Adrenal gland (tissue), 12 donors: Measurements from ENCODE around the gene WHRN. TPM values are rescaled to one million over a fixed set of nuclear protein-coding genes. Genes with fewer than 3 reads are reported as not detected.

Experiments
- DNase-seq, 7 donors: peaks; one replicate each; pipeline ENCODE4 v3.0.0-alpha.2; 2019 to 2020
- H3K27ac ChIP-seq, 5 donors: fragments of 200-600 bp; sonication (generic) in 4 of 5; 1 replicate in 3 of 5; 2 replicates in 2 of 5; pipeline versions ENCODE4 v1.5.1 to v1.8.0; 2016 to 2020; ENCODE audit warnings: mild to moderate bottlenecking in 1 of 5
- H3K27me3 ChIP-seq: fragments of 200-600 bp; 2 replicates; pipeline ENCODE4 v1.8.0; 2021
- H3K36me3 ChIP-seq, 2 donors: fragments of 200-600 bp; replicated peaks in 1 of 2; 1 replicate in 1 of 2; 2 replicates in 1 of 2; pipeline versions ENCODE4 v1.5.1 to v1.8.0; 2018 to 2022
- H3K4me1 ChIP-seq, 2 donors: fragments of 200-600 bp; replicated peaks in 1 of 2; 1 replicate in 1 of 2; 2 replicates in 1 of 2; pipeline versions ENCODE4 v1.5.1 to v1.8.0; 2018 to 2021
- H3K4me3 ChIP-seq, 4 donors: fragments of 200-600 bp; sonication (generic) in 3 of 4; one replicate each; pipeline ENCODE4 v1.5.1; 2016 to 2018
- H3K9me3 ChIP-seq, 3 donors: fragments of 200-600 bp; sonication (generic) in 1 of 3; replicated peaks in 1 of 3; 1 replicate in 2 of 3; 2 replicates in 1 of 3; pipeline versions ENCODE4 v1.5.1 to v1.8.0; 2016 to 2021
- POLR2A ChIP-seq, 2 donors: fragments of 450-650 bp; IDR thresholded peaks; one replicate each; pipeline ENCODE4 v1.6.1; 2017; ENCODE audit warnings: antibody characterized with exemption in 2 of 2, mild to moderate bottlenecking in 2 of 2, moderate library complexity in 1 of 2
- WGBS, 4 donors: extraction: QIAGEN DNeasy Blood & Tissue Kit in 2 of 4; methylation state at CpG; one replicate each; pipeline versions ENCODE4 v1.1.5 to v1.1.7; 2013 to 2017; 5-methylcytosine and 5-hydroxymethylcytosine counted together
- intact Hi-C, 2 donors: fragments of 100-400 bp; cut with DNase I; formaldehyde crosslinking; loops; one replicate each; pipeline versions ENCODE4 v1.14.1 to v1.15.0; 2022 to 2023
- polyA plus RNA-seq, 3 donors: library from polyadenylated mRNA; stranded (reverse); fragments of 200-250 nt in 2 of 3; fragments of 350-450 nt in 1 of 3; fragmentation: Illumina TruSeq in 1 of 3; extraction: RNeasy Lipid Tissue Mini Kit (QIAGEN cat#74804) in 1 of 3; gene quantifications; one replicate each; pipeline ENCODE4 v1.2.3, GENCODE V29; 2013 to 2014
- small RNA-seq, 2 donors: library from RNA; depleted of rRNA; stranded (forward); fragments of <200 nt; gene quantifications; one replicate each; pipeline ENCODE3, GENCODE V24; 2016
- total RNA-seq, 9 donors: library from RNA; depleted of rRNA in 4 of 9; stranded (reverse); fragments of >200 nt in 4 of 9; fragments of 120-200 nt in 1 of 9; fragmentation: NEBNext Ultra II Directional in 1 of 9; extraction: Animal tissue kit (Norgen Biotek cat#: 25700) in 1 of 9; gene quantifications; one replicate each; pipeline versions ENCODE4 v1.1.0 to v1.2.4, GENCODE V29; 2013 to 2023
- TF ChIP-seq, protein P1 (sequence below), 6 experiments: fragments of 450-650 bp in 4 of 6; fragments of 200-600 bp in 2 of 6; sonication (generic) in 1 of 6; IDR thresholded peaks; 1 replicate in 5 of 6; 2 replicates in 1 of 6; pipeline versions ENCODE4 v1.5.1 to v1.8.0; 2016 to 2021; ENCODE audit warnings: antibody characterized with exemption in 6 of 6, mild to moderate bottlenecking in 2 of 6, moderate library complexity in 1 of 6
- donor health status: healthy with polysubstance abuse.
- donor health status: Bipolar disorder and iron deficiency.
- donor health status: DM: yes; HTN: yes; CAD: no.
- donor health status: DM: no; HTN: no; CAD: no.
- donor health status: DM: no; HTN: no; CAD: no.
- donor health status: DM: yes; HTN: yes; CAD: no.

Gene WHRN
- total and polyA plus RNA-seq, 12 donors, result 33.4 to 359 (median 96.4) TPM

DNA sequence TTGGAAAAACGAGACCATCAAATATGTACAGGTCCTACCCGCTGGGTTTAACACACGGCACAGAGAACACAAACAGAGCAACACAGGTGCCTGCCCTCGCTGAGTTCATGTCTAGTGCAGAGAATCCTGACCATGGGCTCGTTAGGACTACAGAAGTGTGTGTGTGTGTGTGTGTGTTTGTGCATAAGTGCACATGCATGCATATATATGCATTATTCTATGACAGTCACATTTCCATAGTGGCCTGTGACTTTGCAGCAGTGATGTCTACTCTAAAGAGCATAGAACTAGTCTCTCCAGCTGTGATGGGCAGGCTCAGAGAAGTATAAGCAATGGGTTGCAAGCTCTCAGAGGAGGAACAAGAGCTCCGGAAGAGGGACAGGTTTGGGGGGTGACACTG lies 147.9 kb downstream of the WHRN start:
- DNase-seq, result no peak
- intact Hi-C loops, result no loop called here
- TF ChIP-seq POLR2A (IDR thresholded peaks at IDR 0.05), result no peak
- TF ChIP-seq, protein P1, sequence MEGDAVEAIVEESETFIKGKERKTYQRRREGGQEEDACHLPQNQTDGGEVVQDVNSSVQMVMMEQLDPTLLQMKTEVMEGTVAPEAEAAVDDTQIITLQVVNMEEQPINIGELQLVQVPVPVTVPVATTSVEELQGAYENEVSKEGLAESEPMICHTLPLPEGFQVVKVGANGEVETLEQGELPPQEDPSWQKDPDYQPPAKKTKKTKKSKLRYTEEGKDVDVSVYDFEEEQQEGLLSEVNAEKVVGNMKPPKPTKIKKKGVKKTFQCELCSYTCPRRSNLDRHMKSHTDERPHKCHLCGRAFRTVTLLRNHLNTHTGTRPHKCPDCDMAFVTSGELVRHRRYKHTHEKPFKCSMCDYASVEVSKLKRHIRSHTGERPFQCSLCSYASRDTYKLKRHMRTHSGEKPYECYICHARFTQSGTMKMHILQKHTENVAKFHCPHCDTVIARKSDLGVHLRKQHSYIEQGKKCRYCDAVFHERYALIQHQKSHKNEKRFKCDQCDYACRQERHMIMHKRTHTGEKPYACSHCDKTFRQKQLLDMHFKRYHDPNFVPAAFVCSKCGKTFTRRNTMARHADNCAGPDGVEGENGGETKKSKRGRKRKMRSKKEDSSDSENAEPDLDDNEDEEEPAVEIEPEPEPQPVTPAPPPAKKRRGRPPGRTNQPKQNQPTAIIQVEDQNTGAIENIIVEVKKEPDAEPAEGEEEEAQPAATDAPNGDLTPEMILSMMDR (IDR thresholded peaks at IDR 0.05), result no peak
- Histone ChIP-seq H3K9me3 (no peaks in the 10 kb centered on the region), H3K4me1 (no peaks in the 10 kb centered on the region), H3K4me3 (no peak overlapping the region), H3K36me3 (peaks cover 0 to 90% of the 10 kb centered on the region in 2 donors), H3K27ac (no peak overlapping the region), H3K27me3 (no peaks in the 10 kb centered on the region)
- WGBS, 4 donors, result 76 to 92% (median 91%) methylated on average over 2 to 6 of the region's 6 CpGs

DNA sequence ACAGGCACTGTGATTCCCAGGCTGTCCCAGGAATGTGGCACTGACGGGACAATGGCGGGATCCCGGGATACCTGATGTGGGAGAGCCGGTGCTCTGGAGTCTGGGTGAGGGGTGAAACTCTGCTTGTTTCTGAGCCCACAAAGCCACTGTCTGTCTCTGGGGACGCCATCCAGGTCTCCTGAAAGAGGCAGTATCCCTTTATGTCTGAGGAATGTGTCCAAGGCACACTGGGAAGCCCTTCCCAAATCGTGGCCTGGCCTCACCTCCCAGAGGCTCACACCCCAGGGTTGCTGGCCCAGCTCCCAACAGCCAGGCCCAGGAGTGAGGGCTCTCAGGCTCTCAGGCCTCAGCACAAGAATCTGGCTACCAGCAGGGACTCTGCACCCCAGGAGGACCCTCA lies 148.5 kb downstream of the WHRN start:
- intact Hi-C loops, result no loop called here
- TF ChIP-seq, protein P1 (IDR thresholded peaks at IDR 0.05), result no peak
- TF ChIP-seq POLR2A (IDR thresholded peaks at IDR 0.05), result no peak
- WGBS, 4 donors, result 73 to 100% (median 89%) methylated on average over 5 to 6 of the region's 6 CpGs
- Histone ChIP-seq H3K9me3 (no peaks in the 10 kb centered on the region), H3K36me3 (peaks cover 0 to 90% of the 10 kb centered on the region in 2 donors), H3K4me3 (no peak overlapping the region), H3K27ac (no peak overlapping the region), H3K27me3 (no peaks in the 10 kb centered on the region), H3K4me1 (no peaks in the 10 kb centered on the region)
- DNase-seq, result no peak

DNA sequence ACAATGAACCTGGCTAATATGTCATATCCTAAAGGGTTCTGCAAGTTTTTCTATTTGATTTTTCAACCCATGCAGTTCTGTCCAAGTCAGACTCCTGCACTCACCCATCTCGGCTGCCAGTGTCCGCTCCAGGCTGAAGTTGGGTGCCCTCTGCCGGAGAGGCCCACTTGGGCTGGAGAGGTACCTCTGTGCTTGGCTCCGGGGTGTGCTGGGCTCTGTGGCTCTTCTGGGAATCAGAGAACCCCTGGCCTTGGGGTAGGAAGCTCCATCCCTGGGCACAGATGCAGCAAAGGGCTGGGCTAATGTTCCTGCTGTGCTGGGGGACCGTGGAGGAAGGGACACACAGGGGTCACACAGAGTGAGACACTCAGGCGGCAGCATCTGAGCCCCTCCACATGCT lies 149.5 kb downstream of the WHRN start:
- DNase-seq, result no peak
- no peak overlapping the region for H3K27ac ChIP-seq
- intact Hi-C loops, result no loop called here
- H3K27me3 ChIP-seq, result no peaks in the 10 kb centered on the region
- 89 to 100% (median 95%) methylated on average over 5 to 6 of the region's 6 CpGs for WGBS, 4 donors
- TF ChIP-seq, protein P1 (IDR thresholded peaks at IDR 0.05), result no peak
- TF ChIP-seq POLR2A (IDR thresholded peaks at IDR 0.05), result no peak
- H3K9me3 ChIP-seq, result no peaks in the 10 kb centered on the region
- no peaks in the 10 kb centered on the region for H3K4me1 ChIP-seq
- H3K36me3 ChIP-seq, result peaks cover 0 to 90% of the 10 kb centered on the region in 2 donors
- no peak overlapping the region for H3K4me3 ChIP-seq

Small RNA genes lying within 50 kb of the gene (small RNA-seq; reads per million reads assigned to genes)
- 0 reads per million in 2 donors for gene AL138895.2

Other genes starting within 250 kb of the WHRN start
- 10 to 100 TPM in 2 of 9 donors, 1 to 10 TPM in 6, not detected in 1; 2.9 to 26.0 (median 4.6) TPM for gene ORM1, start 182.4 kb downstream of the WHRN start, total RNA-seq
- gene ORM1, start 182.4 kb downstream of the WHRN start, polyA plus RNA-seq, result 10 to 100 TPM in 2 of 3 donors, 1 to 10 TPM in 1; 3.3 to 24.8 (median 14.3) TPM
- gene ORM2, start 175.6 kb downstream of the WHRN start, total RNA-seq, result 1 to 10 TPM in 5 of 9 donors, under 1 TPM in 1, not detected in 3; 0.60 to 6.8 (median 1.8) TPM
- 10 to 100 TPM in 1 of 3 donors, 1 to 10 TPM in 1, under 1 TPM in 1; 0.88 to 16.2 (median 1.3) TPM for gene ORM2, start 175.6 kb downstream of the WHRN start, polyA plus RNA-seq
- gene AKNA, start 117.5 kb downstream of the WHRN start, total RNA-seq, result 10 to 100 TPM in 6 of 9 donors, 1 to 10 TPM in 3; 7.4 to 20.0 (median 15.6) TPM
- gene AKNA, start 117.5 kb downstream of the WHRN start, polyA plus RNA-seq, result 10 to 100 TPM in 2 of 3 donors, 1 to 10 TPM in 1; 4.8 to 37.3 (median 20.3) TPM
- 100 to 1,000 TPM; 109 to 375 (median 174) TPM for gene ATP6V1G1, start 82.3 kb upstream of the WHRN start, total RNA-seq
- gene ATP6V1G1, start 82.3 kb upstream of the WHRN start, polyA plus RNA-seq, result 100 to 1,000 TPM; 174 to 303 (median 193) TPM
- gene TMEM268, start 105.8 kb upstream of the WHRN start, total RNA-seq, result 10 to 100 TPM; 12.8 to 20.5 (median 17.8) TPM
- gene TMEM268, start 105.8 kb upstream of the WHRN start, polyA plus RNA-seq, result 10 to 100 TPM in 1 of 3 donors, 1 to 10 TPM in 2; 5.7 to 19.2 (median 6.8) TPM
- gene TEX53, start 152.3 kb upstream of the WHRN start, total RNA-seq, result not detected
- not detected for gene TEX53, start 152.3 kb upstream of the WHRN start, polyA plus RNA-seq
- gene TEX48, start 176.7 kb upstream of the WHRN start, total RNA-seq, result not detected
- gene TEX48, start 176.7 kb upstream of the WHRN start, polyA plus RNA-seq, result not detected